Effector CD8-positive, alpha-beta T cell (primary cell): ENCODE results near the gene TOX3.

ENCODE experiments used
- DNase-seq: peaks from one replicate; lab custom pipeline; 2025; lab: John Stamatoyannopoulos, UW

Gene TOX3

GRCh38 chr16:52398021-52398420, 148.9 kb downstream of the TOX3 start:
- DNase-seq = no peak

- no peak for DNase-seq
Measured at GRCh38 chr16:52393448-52393847, 153.5 kb downstream of the TOX3 start.

DNA sequence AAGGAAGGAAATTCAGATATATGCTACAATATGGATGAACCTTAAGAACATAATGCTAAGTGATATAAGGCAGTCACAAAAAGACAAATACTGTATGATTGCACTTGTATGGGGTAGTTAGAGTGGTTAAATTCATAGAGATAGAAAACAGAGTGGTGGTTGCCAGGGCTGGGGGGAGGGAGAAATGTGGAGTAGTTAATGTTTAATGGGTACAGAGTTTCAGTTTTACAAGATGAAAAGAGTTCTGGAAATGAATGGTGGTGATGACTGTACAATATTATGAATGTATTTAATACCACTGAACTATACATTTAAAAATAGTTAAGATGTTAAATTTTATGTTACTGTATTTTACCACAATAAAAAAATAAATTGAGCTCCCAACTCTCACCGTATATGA, 157.9 kb downstream of the TOX3 start:
- DNase-seq = no peak
